ENCODE data around the gene WASF1. TPM values are rescaled to one million over a fixed set of nuclear protein-coding genes. Genes with fewer than 3 reads are reported as not detected.
A peak's percentile ranks its signal among the peaks of the same experiment; 100 is the strongest.
"Not testable (repeated sequence)": the region's sequence is repeated elsewhere in the genome, so short reads cannot be mapped to it uniquely, and the experiment has no call there.

Gene WASF1
- total RNA-seq, 1 experiment from 2014 or later = 19.0 TPM

- no peak for DNase-seq (ENCODE audit: low read depth)
Measured at GRCh38 chr6:110089323-110089722, 90.1 kb downstream of the WASF1 start.

- DNase-seq (ENCODE audit: low read depth) = no peak
Measured at GRCh38 chr6:110085285-110085684, 94.2 kb downstream of the WASF1 start.

- DNase-seq (ENCODE audit: low read depth) = no peak
Measured at GRCh38 chr6:110083875-110084585, 95.4 kb downstream of the WASF1 start.

GRCh38 chr6:110075406-110075805 lies 104.1 kb downstream of the WASF1 start:
- DNase-seq (ENCODE audit: low read depth) = no peak

- DNase-seq (ENCODE audit: low read depth) = not testable (repeated sequence)
Measured at GRCh38 chr6:110073474-110073873, 106.0 kb downstream of the WASF1 start.

- no peak for DNase-seq (ENCODE audit: low read depth)
Measured at GRCh38 chr6:110068592-110068967, 110.9 kb downstream of the WASF1 start.

GRCh38 chr6:110067837-110068591 lies 111.5 kb downstream of the WASF1 start:
- no peak for DNase-seq (ENCODE audit: low read depth)

- no peak for DNase-seq (ENCODE audit: low read depth)
Measured at GRCh38 chr6:110064744-110065524, 114.5 kb downstream of the WASF1 start.

- no peak for DNase-seq (ENCODE audit: low read depth)
Measured at GRCh38 chr6:110063594-110064263, 115.7 kb downstream of the WASF1 start.

- DNase-seq (ENCODE audit: low read depth) = no peak
Measured at GRCh38 chr6:110055387-110055735, 124.1 kb downstream of the WASF1 start.

GRCh38 chr6:110054664-110055386 lies 124.6 kb downstream of the WASF1 start:
- DNase-seq (ENCODE audit: low read depth) = no peak

- DNase-seq (ENCODE audit: low read depth) = peak; percentile 51
Measured at GRCh38 chr6:110053395-110054240, 125.9 kb downstream of the WASF1 start.

- no peak for DNase-seq (ENCODE audit: low read depth)
Measured at GRCh38 chr6:110050440-110050813, 129.0 kb downstream of the WASF1 start.

Other genes starting within 250 kb of the WASF1 start
- not detected in 2 replicates for gene GPR6, start 201.4 kb downstream of the WASF1 start, total RNA-seq (2014; rRNA removed; shearing (Covaris generic))
- 24.2 and 25.5 TPM in 2 replicates for gene CDC40, start 757 bp upstream of the WASF1 start, total RNA-seq (2014; rRNA removed; shearing (Covaris generic))
- not detected in 2 replicates for gene METTL24, start 178.7 kb upstream of the WASF1 start, total RNA-seq (2014; rRNA removed; shearing (Covaris generic))
- gene DDO, start 235.9 kb upstream of the WASF1 start, total RNA-seq (2014; rRNA removed; shearing (Covaris generic)) = 5.5 and 6.0 TPM in 2 replicates

All from RPMI7951 (cell line).